OCI-LY3 (cell line): Measurements from ENCODE around the gene KRT3.

Source experiments
- H2AFZ ChIP-seq: fragments of 200-600, 300-600 bp; shearing (Covaris generic); 2 replicates; pipeline ENCODE4 v1.6.0; 2014; ENCODE audit warnings: antibody characterized with exemption, low read depth, low read length
- H3K27ac ChIP-seq: fragments of 200-600, 300-600 bp; sonication (generic); 2 replicates; pipeline ENCODE4 v1.5.1; 2014; ENCODE audit warnings: mild to moderate bottlenecking, low read length, moderate library complexity, mixed read lengths
- H3K27me3 ChIP-seq: fragments of 200-600, 300-600 bp; sonication (generic); 2 replicates; pipeline ENCODE4 v1.6.1; 2014; ENCODE audit warnings: low read depth, low read length, mixed read lengths
- H3K36me3 ChIP-seq: fragments of 200-600, 300-600 bp; sonication (generic); replicated peaks from 2 replicates; pipeline ENCODE3; 2014; ENCODE audit warnings: low read depth, low read length, mixed read lengths
- H3K4me1 ChIP-seq: fragments of 300-600, 200-600 bp; sonication (generic); 2 replicates; pipeline ENCODE4 v1.6.1; 2014; ENCODE audit warnings: low read length, mixed read lengths
- H3K4me2 ChIP-seq: fragments of 200-600, 300-600 bp; sonication (generic); 2 replicates; pipeline ENCODE4 v1.6.1; 2014; ENCODE audit warnings: low read length, mixed read lengths
- H3K4me3 ChIP-seq: fragments of 300-600, 200-600 bp; sonication (generic); 2 replicates; pipeline ENCODE4 v1.5.1; 2014; ENCODE audit warnings: antibody characterized with exemption, mild to moderate bottlenecking, low read length, moderate library complexity
- H3K79me2 ChIP-seq: fragments of 300-600, 200-600 bp; shearing (Covaris generic); 2 replicates; pipeline ENCODE4 v1.6.1; 2014; ENCODE audit warnings: mild to moderate bottlenecking, low read length, mixed read lengths
- H3K9ac ChIP-seq: fragments of 300-600, 200-600 bp; shearing (Covaris generic); 2 replicates; pipeline ENCODE4 v1.6.0; 2014; ENCODE audit warnings: mild to moderate bottlenecking, low read length, moderate library complexity
- H3K9me3 ChIP-seq: fragments of 200-600, 300-600 bp; shearing (Covaris generic); 2 replicates; pipeline ENCODE4 v1.6.1; 2014; ENCODE audit warnings: low read length, mixed read lengths; ENCODE audit not compliant: insufficient read depth
- H4K20me1 ChIP-seq: fragments of 200-600, 300-600 bp; sonication (generic); 2 replicates; pipeline ENCODE4 v1.6.1; 2016; ENCODE audit warnings: low read length, mixed read lengths; ENCODE audit not compliant: insufficient read depth
- CTCF ChIP-seq: fragments of 200-600, 300-600 bp; sonication (generic); IDR thresholded peaks from 2 replicates; pipeline ENCODE4 v1.5.1; 2014; ENCODE audit warnings: antibody characterized with exemption, low read length, low read depth
- EZH2phosphoT487 ChIP-seq: fragments of 200-600 bp; shearing (Covaris generic); IDR thresholded peaks from 2 replicates; pipeline ENCODE4 v1.6.1; 2018; ENCODE audit warnings: antibody characterized with exemption, mixed run types, low read depth

Gene KRT3

GRCh38 chr12:52822771-52823510 is 27.0 kb upstream of the KRT3 start:
- Histone ChIP-seq H4K20me1 (no peaks in the 10 kb centered on the region), H2AFZ (no peak overlapping the region), H3K9ac (no peak overlapping the region), H3K4me2 (no peak overlapping the region), H3K4me3 (no peak overlapping the region), H3K4me1 (no peaks in the 10 kb centered on the region), H3K27me3 (peaks cover 29% of the 10 kb centered on the region), H3K9me3 (no peaks in the 10 kb centered on the region), H3K27ac (no peak overlapping the region), H3K79me2 (no peaks in the 10 kb centered on the region), H3K36me3 (no peaks in the 10 kb centered on the region)
- TF ChIP-seq CTCF, result no peak
- no peak for TF ChIP-seq EZH2phosphoT487

GRCh38 chr12:52821826-52822660 is 26.1 kb upstream of the KRT3 start:
- H3K27ac ChIP-seq, result no peak overlapping the region
- no peaks in the 10 kb centered on the region for H3K79me2 ChIP-seq
- no peaks in the 10 kb centered on the region for H3K4me1 ChIP-seq
- H4K20me1 ChIP-seq, result no peaks in the 10 kb centered on the region
- no peaks in the 10 kb centered on the region for H3K9me3 ChIP-seq
- no peak overlapping the region for H2AFZ ChIP-seq
- no peak overlapping the region for H3K9ac ChIP-seq
- H3K27me3 ChIP-seq, result peaks cover 35% of the 10 kb centered on the region
- TF ChIP-seq CTCF, result no peak
- no peak for TF ChIP-seq EZH2phosphoT487
- no peaks in the 10 kb centered on the region for H3K36me3 ChIP-seq
- H3K4me2 ChIP-seq, result no peak overlapping the region
- no peak overlapping the region for H3K4me3 ChIP-seq

GRCh38 chr12:52821071-52821730 is 25.3 kb upstream of the KRT3 start:
- H3K79me2 ChIP-seq, result no peaks in the 10 kb centered on the region
- H3K4me2 ChIP-seq, result no peak overlapping the region
- TF ChIP-seq EZH2phosphoT487 (no peak), CTCF (no peak)
- H3K4me3 ChIP-seq, result no peak overlapping the region
- H3K27me3 ChIP-seq, result peaks cover 35% of the 10 kb centered on the region
- H3K4me1 ChIP-seq, result no peaks in the 10 kb centered on the region
- H2AFZ ChIP-seq, result no peak overlapping the region
- no peaks in the 10 kb centered on the region for H4K20me1 ChIP-seq
- H3K27ac ChIP-seq, result no peak overlapping the region
- H3K9ac ChIP-seq, result no peak overlapping the region
- no peaks in the 10 kb centered on the region for H3K9me3 ChIP-seq
- no peaks in the 10 kb centered on the region for H3K36me3 ChIP-seq

- Histone ChIP-seq H3K9ac (no peak overlapping the region), H3K9me3 (no peaks in the 10 kb centered on the region), H2AFZ (no peak overlapping the region), H3K4me2 (no peak overlapping the region), H3K4me1 (no peaks in the 10 kb centered on the region), H3K27me3 (peaks cover 35% of the 10 kb centered on the region), H4K20me1 (no peaks in the 10 kb centered on the region), H3K4me3 (no peak overlapping the region), H3K36me3 (no peaks in the 10 kb centered on the region), H3K79me2 (no peaks in the 10 kb centered on the region), H3K27ac (no peak overlapping the region)
- no peak for TF ChIP-seq CTCF
Measured at GRCh38 chr12:52820521-52820920, 24.6 kb upstream of the KRT3 start.
